HS-5 (cell line): ENCODE data around the gene NAA10.

Experiments used
- DNase-seq: peaks from one replicate; pipeline ENCODE4 v3.0.0-alpha.2; 2012; ENCODE audit warnings: low read depth

Gene NAA10

GRCh38 chrX:153909024-153909979, 25.5 kb downstream of the NAA10 start:
- no peak for DNase-seq

- no peak for DNase-seq
Measured at GRCh38 chrX:153908219-153908860, 26.5 kb downstream of the NAA10 start.

GRCh38 chrX:153907456-153907855, 27.4 kb downstream of the NAA10 start:
- DNase-seq, result no peak

- DNase-seq, result no peak
Measured at GRCh38 chrX:153906126-153906917, 28.5 kb downstream of the NAA10 start.

DNA sequence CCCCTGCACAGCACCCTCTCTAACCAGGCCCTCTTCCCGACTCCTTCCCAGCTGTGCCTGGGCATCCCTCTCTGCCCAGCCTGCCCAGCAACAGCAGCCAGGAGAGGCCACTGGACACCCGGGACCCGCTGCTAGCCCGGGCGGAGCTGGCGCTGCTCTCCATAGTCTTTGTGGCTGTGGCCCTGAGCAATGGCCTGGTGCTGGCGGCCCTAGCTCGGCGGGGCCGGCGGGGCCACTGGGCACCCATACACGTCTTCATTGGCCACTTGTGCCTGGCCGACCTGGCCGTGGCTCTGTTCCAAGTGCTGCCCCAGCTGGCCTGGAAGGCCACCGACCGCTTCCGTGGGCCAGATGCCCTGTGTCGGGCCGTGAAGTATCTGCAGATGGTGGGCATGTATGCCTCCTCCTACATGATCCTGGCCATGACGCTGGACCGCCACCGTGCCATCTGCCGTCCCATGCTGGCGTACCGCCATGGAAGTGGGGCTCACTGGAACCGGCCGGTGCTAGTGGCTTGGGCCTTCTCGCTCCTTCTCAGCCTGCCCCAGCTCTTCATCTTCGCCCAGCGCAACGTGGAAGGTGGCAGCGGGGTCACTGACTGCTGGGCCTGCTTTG, 29.2 kb downstream of the NAA10 start:
- DNase-seq, result no peak

DNA sequence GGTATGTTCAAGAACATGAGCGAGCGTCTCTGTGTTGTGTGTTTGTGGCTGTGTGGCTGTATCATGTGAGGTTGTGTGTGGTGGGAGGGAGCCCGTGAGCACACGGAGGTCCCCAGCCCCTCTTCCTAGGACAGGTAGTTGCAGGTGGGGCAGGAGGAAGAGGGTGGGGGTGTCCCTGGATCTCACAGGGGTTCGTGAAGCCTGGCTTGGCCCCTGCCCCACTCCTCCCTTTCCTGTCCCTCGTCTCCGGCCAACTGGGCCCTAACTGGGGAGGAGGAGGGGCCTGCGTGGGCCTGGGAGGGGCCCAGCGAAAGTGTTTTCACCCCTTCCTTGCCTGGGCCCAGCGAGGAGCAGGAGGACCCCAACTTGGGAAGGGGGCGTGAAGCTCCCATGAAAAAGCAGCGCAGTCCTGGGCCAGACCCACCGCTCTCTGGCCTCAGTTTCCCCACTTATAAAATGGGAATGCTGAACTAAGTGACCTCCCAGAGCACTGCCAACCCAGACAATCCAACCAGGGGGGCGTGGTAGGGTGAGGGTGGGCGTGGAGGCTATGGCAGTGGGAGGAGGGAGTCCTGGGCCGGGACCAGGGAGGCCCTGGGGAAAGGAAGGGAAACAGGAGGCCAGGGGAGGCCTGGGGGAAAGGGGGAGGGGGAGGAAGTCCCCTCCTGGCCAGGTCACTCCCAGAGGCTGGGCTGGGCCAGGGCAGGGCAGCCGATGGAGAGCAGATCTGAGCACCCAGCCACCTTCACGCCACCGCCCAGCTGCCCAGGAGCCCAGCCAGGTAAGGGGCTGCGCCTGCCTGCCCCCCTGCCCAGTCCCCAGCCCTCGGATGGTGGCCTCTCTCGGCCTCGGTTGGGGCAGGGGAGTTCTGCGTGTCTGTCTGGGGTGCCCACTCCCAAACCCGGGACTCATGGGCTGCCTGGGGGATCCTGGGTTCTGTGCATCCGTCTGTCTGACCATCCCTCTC, 30.6 kb downstream of the NAA10 start, which contains the start of gene AVPR2:
Gene AVPR2, plus strand, starts transcription at position 683 of the 967 bp plus-strand sequence. CDS start 473 bp downstream, outside the sequence.
- DNase-seq, result no peak

- DNase-seq, result no peak
Measured at GRCh38 chrX:153903238-153903980, 31.4 kb downstream of the NAA10 start.

DNA sequence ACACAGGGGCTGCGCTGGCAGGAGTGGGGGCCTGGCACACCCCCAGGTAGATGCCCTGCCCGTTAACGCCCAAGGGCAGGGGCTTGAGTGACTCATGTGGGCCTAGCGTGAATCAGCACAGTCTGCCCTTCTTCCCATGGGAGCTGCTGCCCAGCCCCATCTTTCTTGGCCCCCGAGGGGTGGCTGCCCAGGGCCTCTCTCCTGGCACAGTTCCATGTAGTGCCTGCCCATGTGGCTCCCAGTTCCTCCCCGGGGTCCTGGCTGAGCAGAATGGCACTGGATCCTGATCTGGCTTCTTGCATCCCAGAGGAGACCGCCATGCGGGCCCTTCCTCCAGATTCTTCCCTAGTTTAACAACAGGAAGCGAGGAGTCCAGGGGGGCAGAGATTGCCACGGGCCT, 32.5 kb downstream of the NAA10 start:
- DNase-seq, result no peak

DNA sequence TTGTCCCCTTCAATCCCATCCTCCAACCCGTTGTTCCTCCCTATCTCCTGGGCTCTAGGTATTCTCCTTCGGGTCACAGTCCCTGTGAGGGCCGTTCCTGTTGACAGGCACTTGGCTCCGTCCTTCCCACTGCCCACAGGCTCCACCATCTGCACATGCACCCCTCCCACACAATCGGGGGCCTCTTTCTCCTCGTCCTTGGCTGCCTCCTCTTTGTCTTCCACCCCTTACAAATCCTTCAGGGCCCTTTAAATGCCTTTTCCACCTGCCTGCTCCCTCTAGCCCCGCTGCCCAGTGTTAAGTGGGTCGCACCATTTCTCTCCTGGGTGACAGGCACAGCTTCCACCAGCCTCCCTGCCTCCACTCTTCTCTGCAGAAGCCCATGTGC, 33.1 kb downstream of the NAA10 start:
- no peak for DNase-seq

DNA sequence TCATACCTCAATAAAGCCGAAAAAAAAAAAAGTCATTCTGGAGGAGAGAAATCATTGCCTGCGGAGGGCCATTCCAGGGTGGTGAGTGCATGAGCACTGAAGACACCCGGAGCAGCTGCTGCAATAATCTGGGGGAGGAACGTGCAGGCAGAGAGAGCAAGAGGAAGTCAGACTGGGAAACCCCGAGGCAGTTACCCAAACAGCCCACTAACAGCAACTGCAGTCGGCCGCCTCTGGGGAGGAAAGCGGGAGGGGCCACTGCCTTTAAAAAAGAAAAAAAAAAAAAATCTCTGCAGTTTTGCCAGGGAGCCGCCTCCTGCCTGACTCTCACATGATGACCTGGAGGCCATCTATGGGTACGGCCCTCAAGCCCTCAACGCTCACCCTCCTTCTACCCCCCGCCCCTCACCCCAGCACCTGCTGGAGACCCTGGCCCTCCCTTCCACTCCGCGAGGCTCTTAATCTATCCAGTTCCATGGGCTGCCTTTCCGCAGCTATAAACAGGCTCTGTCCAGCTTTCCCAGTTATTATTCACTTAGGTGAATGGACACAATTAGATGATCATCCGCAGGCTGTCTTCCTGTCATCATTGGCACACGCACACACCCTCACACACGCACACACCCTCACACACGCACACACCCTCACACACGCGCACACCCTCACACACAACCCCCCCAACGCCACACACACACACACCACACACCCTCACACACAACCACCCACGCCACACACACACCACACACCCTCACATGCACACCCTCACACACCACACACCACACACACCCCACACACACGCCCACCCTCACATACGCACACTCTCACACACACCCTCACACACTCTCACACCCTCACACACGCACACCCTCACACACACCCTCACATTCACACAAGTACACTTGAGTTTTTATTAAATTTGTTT, 33.7 kb downstream of the NAA10 start:
- DNase-seq, result peak; percentile 65

- no peak for DNase-seq
Measured at GRCh38 chrX:153897899-153898298, 36.9 kb downstream of the NAA10 start.

DNA sequence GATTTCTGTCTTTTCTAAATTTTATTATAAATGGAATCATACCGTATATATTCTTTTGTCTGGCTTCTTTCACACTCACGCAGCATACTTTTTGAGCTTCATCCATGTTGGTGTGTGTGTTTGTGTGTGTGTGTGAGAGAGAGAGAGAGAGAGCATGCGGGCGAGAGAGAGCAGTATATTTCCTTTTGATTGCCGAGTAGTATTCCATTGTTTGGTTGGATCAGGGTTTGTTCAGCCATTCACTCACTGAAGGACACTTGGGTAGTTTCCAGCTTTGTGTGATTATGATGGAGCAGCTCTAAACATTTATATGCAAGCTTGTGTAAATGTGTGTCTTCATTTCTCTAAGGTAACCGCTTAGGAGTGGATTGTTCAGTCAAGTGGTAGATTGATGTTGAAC, 45.7 kb downstream of the NAA10 start:
- no peak for DNase-seq

GRCh38 chrX:153888344-153888743, 46.5 kb downstream of the NAA10 start:
- no peak for DNase-seq

DNA sequence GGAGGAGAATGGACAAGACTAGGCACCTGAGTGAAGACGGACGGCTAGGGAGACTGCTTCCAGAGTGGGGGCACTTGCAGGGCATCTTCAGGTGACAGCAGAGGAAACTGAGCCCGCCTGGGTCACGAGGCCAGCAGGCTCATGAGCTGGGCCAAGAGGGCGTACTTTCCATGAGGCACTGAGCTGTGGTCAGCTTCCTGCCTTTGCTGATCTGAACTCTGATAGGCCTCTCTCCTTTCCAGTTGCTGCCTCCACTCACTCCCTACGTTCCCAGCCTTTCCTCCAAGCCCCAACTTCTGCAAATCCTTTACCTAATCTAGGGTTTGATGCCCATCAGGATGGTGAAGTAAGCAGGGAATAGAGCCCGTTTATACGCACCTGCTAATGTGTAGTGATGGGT, 47.5 kb downstream of the NAA10 start:
- no peak for DNase-seq

DNA sequence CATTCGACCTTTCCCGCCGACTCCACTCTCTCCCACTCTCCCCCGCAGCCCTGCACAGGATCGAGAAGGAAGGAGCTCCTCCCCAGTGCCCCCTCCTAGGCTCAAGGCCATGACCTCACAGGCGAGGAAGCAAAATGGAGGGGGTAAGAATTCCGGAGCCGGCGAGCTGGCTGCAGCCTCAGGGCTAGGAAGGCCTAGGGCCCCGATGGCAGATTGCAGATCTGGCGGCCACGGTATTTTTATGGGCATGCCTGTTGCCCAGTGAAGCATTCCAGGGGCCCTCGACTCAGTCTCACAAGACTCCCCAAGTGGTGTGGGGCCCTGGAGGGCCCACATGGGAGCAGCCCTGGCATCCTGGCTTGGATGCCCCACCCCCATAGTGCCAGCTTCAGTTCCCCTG, 47.9 kb downstream of the NAA10 start:
- DNase-seq, result no peak

DNA sequence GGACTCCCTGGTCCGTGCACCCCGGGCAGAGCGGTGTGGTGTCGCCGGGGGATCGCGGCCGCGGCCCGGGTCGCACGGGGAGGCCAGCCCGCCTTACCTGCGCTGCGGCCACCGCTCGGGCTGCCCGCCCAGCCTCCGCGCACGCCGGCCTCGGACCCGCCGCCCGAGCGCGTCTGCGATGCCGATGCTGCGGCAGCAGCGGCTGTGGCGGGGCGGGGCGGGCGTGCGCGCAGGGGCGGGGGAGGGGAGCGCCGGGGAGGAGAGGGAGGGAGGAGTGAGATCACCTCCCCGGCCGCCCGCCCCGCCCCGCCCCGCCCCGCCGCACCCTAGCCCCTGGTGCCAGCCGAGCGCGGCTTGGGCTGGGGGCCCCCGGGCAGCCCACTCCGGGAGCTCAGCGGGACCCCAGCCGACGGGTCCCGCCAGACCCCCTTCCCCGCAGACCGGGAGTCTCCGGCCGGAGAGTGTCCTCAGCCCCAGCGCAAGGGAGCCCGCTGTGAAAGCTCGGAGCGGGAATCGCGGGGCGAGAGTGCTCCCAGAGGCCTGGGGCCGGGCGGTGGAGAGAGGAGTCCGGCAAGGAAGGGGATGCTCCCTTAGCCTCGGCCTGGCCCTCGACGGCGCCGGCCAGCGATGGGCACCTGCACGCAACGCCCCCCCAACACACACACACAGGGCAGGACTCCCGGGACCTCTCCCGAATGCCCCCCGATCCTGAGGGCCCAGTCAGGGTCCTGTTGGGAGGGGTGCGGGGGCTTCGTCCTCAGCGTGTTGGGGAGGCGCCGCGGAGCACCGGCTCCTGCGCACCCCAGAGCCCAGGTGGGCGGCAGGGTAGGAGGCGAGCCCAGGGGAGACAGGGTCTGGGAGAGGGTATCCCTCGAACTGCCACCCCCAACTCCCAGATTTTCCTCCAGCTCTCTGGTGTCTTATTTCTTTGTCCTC, 48.6 kb downstream of the NAA10 start, which contains the start of gene L1CAM:
Gene L1CAM, minus strand, starts transcription at position 206 of the 936 bp plus-strand sequence. CDS start 10,337 bp downstream, outside the sequence.
- DNase-seq, result no peak

DNA sequence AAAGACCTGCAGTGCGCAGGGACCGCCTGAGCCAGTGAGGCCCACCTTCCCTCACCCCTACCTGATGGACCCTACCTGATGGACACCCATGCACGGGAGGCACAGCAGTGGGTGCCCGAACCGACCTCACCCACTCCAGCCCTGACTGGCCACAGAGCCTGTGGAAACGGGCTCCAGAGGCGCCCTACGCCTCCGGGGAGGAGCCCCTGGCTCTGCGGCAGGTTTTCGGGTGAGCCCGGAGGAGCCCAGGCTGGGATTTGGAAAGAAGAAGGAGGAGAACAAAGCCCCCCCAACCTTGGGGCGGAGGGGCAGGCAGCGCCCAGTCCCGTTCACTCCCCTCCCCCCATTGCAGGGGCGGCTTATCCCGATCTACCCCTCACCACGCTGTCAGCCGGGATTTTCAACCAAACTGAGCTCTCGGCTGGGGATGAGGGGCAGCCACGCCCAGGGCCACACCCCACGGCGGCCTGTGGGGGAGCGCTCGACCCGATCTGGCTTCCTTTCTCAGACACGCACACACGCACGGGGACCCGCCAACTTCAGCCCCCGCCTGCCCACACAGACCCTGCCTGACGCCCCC, 49.5 kb downstream of the NAA10 start:
- DNase-seq, result no peak
